Duodenal mucosa (tissue), 2 donors: ENCODE measurements around the gene TNNI2.
"Not testable (repeated sequence)": the region's sequence is repeated elsewhere in the genome, so short reads cannot be mapped to it uniquely, and the experiment has no call there.

ENCODE experiments used
- H3K27ac ChIP-seq: one replicate; pipeline ENCODE4 v1.7.0; 2013; ENCODE audit warnings: low read depth, low read length
- H3K27me3 ChIP-seq, 2 donors: one replicate each; pipeline ENCODE4 v1.7.0; 2013; ENCODE audit warnings: low read length in 2 of 2, control low read depth in 1 of 2; ENCODE audit not compliant: insufficient read depth in 2 of 2, control insufficient read depth in 1 of 2
- H3K36me3 ChIP-seq, 2 donors: one replicate each; pipeline ENCODE4 v1.7.0; 2013; ENCODE audit warnings: low read length in 2 of 2, control low read depth in 1 of 2; ENCODE audit not compliant: insufficient read depth in 2 of 2, control insufficient read depth in 1 of 2
- H3K4me1 ChIP-seq, 2 donors: one replicate each; pipeline ENCODE4 v1.7.0; 2013; ENCODE audit warnings: low read length in 2 of 2, control low read depth in 1 of 2; ENCODE audit not compliant: insufficient read depth in 2 of 2, control insufficient read depth in 1 of 2
- H3K4me3 ChIP-seq, 2 donors: one replicate each; pipeline ENCODE4 v1.7.0; 2013; ENCODE audit warnings: low read length in 2 of 2, low read depth in 1 of 2
- H3K9ac ChIP-seq, 2 donors: one replicate each; pipeline ENCODE4 v1.7.0; 2013; ENCODE audit warnings: low read length in 2 of 2, low read depth in 1 of 2
- H3K9me3 ChIP-seq, 2 donors: one replicate each; pipeline ENCODE4 v1.7.0; 2013; ENCODE audit warnings: low read length in 2 of 2, control low read depth in 1 of 2; ENCODE audit not compliant: control insufficient read depth in 1 of 2

The TNNI2 gene

DNA sequence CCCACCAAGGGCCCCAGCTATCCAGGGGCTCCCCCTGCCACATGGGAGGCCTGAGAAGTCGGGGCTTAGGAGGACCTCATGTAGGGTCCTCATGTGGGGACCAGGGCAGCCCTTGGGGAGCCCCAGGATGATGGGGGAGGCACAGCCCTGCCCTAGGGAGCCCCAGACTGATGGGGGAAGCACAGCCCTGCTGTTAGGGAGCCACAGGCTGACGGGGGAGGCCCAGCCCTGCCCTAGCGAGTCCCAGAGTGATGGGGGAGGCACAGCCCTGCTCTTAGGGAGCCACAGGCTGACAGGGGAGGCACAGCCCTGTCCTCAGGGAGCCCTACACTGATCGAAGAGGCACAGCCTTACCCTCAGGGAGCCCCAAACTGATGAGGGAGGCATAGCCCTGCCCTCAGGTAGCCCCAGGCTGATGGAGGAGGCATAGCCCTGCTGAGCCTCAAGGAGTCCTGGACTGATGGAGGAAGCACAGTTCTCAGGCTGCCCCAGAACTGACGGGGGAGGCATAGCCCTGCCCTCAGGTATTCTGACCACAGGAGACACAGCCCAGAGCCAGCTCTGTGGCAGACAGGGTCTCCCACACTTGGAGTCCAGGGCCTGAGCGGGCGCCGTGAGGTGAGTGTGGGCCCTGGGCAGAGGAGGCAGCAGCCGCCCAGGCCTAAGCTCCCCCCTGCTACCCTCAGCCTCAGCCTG lies 42.1 kb downstream of the TNNI2 start:
- Histone ChIP-seq H3K9ac (no peak overlapping the region), H3K9me3 (no peaks in the 10 kb centered on the region), H3K4me1 (peaks cover 0 to 8% of the 10 kb centered on the region in 2 donors), H3K27me3 (no peaks in the 10 kb centered on the region), H3K36me3 (peaks cover 0 to 19% of the 10 kb centered on the region in 2 donors), H3K27ac (peak overlapping the region; percentile 50), H3K4me3 (no peak overlapping the region)

DNA sequence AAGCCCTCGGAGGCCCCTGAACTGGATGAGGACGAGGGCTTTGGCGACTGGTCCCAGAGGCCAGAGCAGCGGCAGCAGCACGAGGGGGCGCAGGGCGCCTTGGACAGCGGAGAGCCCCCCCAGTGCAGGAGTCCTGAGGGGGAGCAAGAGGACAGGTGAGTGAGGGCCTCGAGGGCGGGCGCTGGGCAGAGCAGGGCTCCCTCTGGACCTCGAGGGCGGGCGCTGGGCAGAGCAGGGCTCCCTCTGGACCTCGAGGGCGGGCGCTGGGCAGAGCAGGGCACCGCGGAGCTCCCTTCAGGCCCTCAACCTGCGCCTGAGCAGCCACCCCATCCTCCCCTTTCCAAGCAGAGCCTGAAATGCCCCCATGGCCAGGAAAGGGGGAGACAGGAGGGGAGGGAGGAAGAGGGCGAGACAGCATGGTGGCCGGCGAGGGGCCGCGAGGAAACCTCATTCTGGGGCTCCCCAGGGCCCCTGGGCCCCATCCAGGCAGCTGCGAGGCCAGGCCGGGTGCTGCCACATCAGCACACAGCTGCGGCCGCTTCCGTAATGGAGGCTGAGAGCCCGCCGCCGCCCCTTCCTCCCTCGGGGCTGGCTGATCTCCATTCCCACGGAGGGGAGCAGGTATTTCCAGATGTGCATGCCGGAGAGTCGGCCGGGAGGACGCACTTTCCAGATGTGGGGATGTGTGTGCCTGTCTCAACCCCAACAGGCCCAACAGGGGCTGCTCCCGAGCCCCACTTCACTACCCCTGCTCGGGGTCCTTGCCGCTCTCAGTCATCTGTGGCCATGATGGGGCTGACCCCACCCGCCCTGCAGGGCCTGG lies 42.9 kb downstream of the TNNI2 start:
- H3K36me3 ChIP-seq: peaks cover 0 to 26% of the 10 kb centered on the region in 2 donors
- no peaks in the 10 kb centered on the region for H3K9me3 ChIP-seq
- H3K9ac ChIP-seq: no peak overlapping the region
- H3K27ac ChIP-seq: no peak overlapping the region
- H3K27me3 ChIP-seq: no peaks in the 10 kb centered on the region
- H3K4me1 ChIP-seq: peaks cover 0 to 8% of the 10 kb centered on the region in 2 donors
- H3K4me3 ChIP-seq: no peak overlapping the region

- Histone ChIP-seq H3K4me3 (no peak overlapping the region), H3K9ac (no peak overlapping the region), H3K36me3 (peaks cover 0 to 26% of the 10 kb centered on the region in 2 donors), H3K4me1 (peaks cover 0 to 6% of the 10 kb centered on the region in 2 donors), H3K9me3 (no peaks in the 10 kb centered on the region), H3K27me3 (no peaks in the 10 kb centered on the region), H3K27ac (no peak overlapping the region)
Measured at GRCh38 chr11:1882265-1883238, 43.8 kb downstream of the TNNI2 start.

GRCh38 chr11:1883346-1884302 lies 44.8 kb downstream of the TNNI2 start:
- no peaks in the 10 kb centered on the region for H3K27me3 ChIP-seq
- no peak overlapping the region for H3K4me3 ChIP-seq
- H3K9me3 ChIP-seq: no peaks in the 10 kb centered on the region
- no peak overlapping the region for H3K27ac ChIP-seq
- peaks cover 0 to 4% of the 10 kb centered on the region in 2 donors for H3K4me1 ChIP-seq
- H3K9ac ChIP-seq: no peak overlapping the region
- peaks cover 0 to 26% of the 10 kb centered on the region in 2 donors for H3K36me3 ChIP-seq

- H3K4me1 ChIP-seq: peaks cover 0 to 7% of the 10 kb centered on the region in 2 donors
- peaks cover 0 to 26% of the 10 kb centered on the region in 2 donors for H3K36me3 ChIP-seq
- no peak overlapping the region for H3K4me3 ChIP-seq
- H3K9ac ChIP-seq: no peak overlapping the region
- no peaks in the 10 kb centered on the region for H3K27me3 ChIP-seq
- no peaks in the 10 kb centered on the region for H3K9me3 ChIP-seq
- H3K27ac ChIP-seq: no peak overlapping the region
Measured at GRCh38 chr11:1884303-1884700, 45.5 kb downstream of the TNNI2 start.

- not testable (repeated sequence) for H3K9ac ChIP-seq, H3K9me3 ChIP-seq, H3K27ac ChIP-seq, H3K4me3 ChIP-seq, H3K4me1 ChIP-seq, H3K27me3 ChIP-seq
- H3K36me3 ChIP-seq: peaks cover 0 to 26% of the 10 kb centered on the region in 2 donors
Measured at GRCh38 chr11:1886551-1886950, 47.8 kb downstream of the TNNI2 start.

GRCh38 chr11:1887451-1888346 lies 48.9 kb downstream of the TNNI2 start:
- Histone ChIP-seq H3K27ac (no peak overlapping the region), H3K36me3 (peaks cover 0 to 26% of the 10 kb centered on the region in 2 donors)

DNA sequence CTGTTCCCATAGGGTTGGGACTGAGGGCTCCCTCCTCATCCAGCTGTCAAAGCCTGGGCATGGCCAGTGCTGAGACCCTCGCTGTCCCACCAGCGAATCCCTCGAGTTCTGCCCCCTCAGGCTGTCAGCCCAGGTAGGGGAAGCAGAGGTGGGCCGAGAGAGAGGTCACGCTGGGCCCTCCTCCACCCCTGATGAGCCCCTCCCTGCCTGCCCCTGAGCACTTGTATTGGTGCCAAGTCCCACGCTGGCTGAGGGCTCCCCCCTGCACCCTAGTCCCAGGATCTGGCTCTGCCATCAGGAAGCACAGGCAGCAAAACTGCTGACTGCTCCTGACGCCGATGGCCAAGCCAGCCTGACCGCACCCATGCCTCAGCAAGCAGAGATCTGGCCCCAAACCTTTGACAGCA lies 49.6 kb downstream of the TNNI2 start:
- Histone ChIP-seq H3K9me3 (no peaks in the 10 kb centered on the region), H3K4me1 (peaks cover 0 to 3% of the 10 kb centered on the region in 2 donors), H3K27ac (no peak overlapping the region), H3K27me3 (no peaks in the 10 kb centered on the region), H3K36me3 (peaks cover 0 to 26% of the 10 kb centered on the region in 2 donors), H3K4me3 (no peak overlapping the region), H3K9ac (no peak overlapping the region)

More at GRCh38 chr11:1887451-1888346, 48.9 kb downstream of the TNNI2 start:
- Histone ChIP-seq H3K9ac (no peak overlapping the region), H3K27me3 (no peaks in the 10 kb centered on the region), H3K9me3 (no peaks in the 10 kb centered on the region), H3K4me3 (no peak overlapping the region), H3K4me1 (peaks cover 0 to 3% of the 10 kb centered on the region in 2 donors)
